ENCODE results near the gene RSPO3. TPM values are rescaled to one million over a fixed set of nuclear protein-coding genes. Genes with fewer than 3 reads are reported as not detected.

RSPO3 gene
- total RNA-seq, 1 donor from 2014 or later: 0.27 TPM

DNA sequence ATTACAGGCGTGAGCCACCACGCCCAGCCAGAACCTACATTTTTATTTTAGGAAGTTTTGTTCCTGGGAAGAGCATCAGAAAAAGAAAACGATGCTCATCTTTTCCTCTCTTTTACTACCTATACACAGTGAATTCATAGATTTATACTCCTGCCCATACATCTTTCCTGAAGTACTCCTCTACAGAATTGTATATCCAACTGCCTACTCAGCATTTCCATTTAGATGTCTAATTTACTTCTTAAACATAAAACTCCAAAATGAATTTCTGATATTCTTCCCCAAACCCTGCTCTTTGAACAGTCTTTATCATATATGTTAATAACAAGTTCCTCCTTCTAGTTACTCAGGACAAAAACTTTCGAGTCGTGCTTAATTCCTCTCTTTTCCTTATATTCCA, 39.8 kb upstream of the RSPO3 start:
- Histone ChIP-seq H3K4me3 (no peak overlapping the region), H3K4me1 (peaks cover 7% of the 10 kb centered on the region), H3K36me3 (no peaks in the 10 kb centered on the region), H3K27ac (replicated peaks) (no peak overlapping the region), H3K27me3 (ENCODE audit: low read depth) (no peaks in the 10 kb centered on the region), H3K9me3 (replicated peaks) (no peaks in the 10 kb centered on the region)
- intact Hi-C loops (cut with micrococcal nuclease): no loop called here
- TF ChIP-seq, protein P1, sequence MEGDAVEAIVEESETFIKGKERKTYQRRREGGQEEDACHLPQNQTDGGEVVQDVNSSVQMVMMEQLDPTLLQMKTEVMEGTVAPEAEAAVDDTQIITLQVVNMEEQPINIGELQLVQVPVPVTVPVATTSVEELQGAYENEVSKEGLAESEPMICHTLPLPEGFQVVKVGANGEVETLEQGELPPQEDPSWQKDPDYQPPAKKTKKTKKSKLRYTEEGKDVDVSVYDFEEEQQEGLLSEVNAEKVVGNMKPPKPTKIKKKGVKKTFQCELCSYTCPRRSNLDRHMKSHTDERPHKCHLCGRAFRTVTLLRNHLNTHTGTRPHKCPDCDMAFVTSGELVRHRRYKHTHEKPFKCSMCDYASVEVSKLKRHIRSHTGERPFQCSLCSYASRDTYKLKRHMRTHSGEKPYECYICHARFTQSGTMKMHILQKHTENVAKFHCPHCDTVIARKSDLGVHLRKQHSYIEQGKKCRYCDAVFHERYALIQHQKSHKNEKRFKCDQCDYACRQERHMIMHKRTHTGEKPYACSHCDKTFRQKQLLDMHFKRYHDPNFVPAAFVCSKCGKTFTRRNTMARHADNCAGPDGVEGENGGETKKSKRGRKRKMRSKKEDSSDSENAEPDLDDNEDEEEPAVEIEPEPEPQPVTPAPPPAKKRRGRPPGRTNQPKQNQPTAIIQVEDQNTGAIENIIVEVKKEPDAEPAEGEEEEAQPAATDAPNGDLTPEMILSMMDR (IDR thresholded peaks at IDR 0.05; ENCODE audit: borderline replicate concordance): no peak
- no peak for DNase-seq

DNA sequence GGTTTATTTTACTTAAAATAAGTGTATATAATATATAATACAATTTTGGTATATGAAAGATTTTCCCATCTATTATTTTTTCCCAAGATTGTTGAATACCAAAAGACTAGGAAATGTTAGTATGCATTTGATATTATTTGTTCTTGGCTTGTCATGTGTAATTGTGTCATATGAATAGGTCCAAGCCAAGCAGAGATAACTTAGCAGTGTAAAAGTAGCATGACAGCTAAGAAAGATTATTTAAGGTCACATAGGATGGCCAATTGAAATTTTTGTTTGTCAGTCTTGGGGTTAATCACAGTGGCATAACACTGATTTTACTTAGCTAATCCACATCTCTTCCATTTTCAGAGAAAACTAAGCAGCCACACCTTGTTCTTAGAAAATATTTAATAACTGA, 38.8 kb upstream of the RSPO3 start:
- H3K27me3 ChIP-seq (ENCODE audit: low read depth): no peaks in the 10 kb centered on the region
- H3K27ac ChIP-seq (replicated peaks): no peak overlapping the region
- DNase-seq: no peak
- H3K4me1 ChIP-seq: peaks cover 7% of the 10 kb centered on the region
- H3K9me3 ChIP-seq (replicated peaks): no peaks in the 10 kb centered on the region
- H3K4me3 ChIP-seq: no peak overlapping the region
- intact Hi-C loops (cut with micrococcal nuclease): no loop called here
- TF ChIP-seq, protein P1 (IDR thresholded peaks at IDR 0.05; ENCODE audit: borderline replicate concordance): no peak
- H3K36me3 ChIP-seq: no peaks in the 10 kb centered on the region

DNA sequence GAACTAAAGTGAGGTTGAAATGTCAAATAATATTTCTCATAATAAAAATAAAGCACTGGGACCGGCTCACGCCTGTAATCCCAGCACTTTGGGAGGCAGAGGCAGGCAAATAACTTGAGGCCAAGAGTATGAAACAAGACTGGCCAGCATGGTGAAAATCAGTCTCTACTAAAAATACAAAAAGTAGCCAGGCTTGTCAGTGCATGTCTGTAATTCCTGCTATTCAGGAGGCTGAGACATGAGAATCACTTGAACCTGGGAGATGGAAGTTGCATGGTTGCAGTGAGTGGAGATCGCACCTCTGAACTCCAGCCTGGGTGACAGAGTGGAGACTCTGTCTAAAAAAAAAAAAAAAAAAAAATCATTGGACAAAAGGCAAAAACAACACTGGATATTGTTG, 38.4 kb upstream of the RSPO3 start:
- intact Hi-C loops (cut with micrococcal nuclease): no loop called here
- Histone ChIP-seq H3K27me3 (ENCODE audit: low read depth) (no peaks in the 10 kb centered on the region), H3K9me3 (replicated peaks) (no peaks in the 10 kb centered on the region), H3K36me3 (no peaks in the 10 kb centered on the region), H3K27ac (replicated peaks) (no peak overlapping the region), H3K4me1 (peaks cover 7% of the 10 kb centered on the region), H3K4me3 (no peak overlapping the region)
- DNase-seq: no peak
- TF ChIP-seq, protein P1 (IDR thresholded peaks at IDR 0.05; ENCODE audit: borderline replicate concordance): no peak

DNA sequence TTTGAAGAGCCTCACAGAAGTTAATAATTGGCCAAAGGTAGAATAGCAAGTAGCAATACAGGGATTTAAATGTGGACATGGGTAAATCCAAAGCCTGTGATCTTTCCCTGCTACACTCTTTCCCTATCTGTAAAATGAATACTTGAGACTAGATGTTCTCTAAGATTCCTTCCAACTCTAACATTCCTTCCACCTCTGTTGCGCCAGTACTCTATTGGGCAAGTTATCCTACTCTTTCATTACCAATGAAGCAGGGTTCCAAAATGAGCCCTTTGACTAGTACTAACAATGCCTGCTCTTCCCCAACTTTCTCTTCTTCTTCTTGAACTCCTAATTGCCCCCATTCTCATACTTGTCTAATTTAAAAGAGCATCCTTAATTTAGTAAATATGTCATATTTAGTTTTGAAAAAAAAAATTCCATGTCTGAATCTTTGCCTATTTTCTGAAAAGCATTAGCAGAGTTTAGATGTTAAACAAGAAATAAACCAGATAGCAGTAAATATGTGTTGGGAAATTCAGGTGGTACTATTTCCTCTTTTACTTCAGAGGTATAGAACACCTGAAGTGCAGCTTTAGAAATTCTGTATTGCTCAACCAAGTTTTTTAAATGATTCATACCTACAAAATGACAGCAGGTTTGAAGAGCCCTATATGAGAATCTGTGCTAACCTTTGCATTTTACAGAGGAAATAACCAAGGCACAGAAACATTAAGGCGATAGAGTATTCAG, 35.1 kb upstream of the RSPO3 start:
- intact Hi-C loops (cut with micrococcal nuclease): no loop called here

DNA sequence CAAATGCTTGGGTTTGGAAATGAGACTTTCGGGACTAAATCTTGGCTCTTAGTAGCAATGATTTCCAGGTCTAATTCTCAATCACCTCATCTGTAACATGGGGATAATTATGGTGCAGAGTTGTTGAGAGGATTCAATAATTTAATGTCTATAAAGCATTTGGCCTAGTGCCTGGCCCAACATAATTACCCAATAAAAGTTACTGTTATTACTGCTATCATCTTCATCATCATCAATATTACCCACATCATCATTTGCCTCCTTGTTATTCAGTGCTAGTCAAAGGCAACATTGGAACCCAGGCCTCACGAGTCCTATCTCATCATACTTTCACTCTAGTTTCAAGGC, 34.5 kb upstream of the RSPO3 start:
- peaks cover 7% of the 10 kb centered on the region for H3K4me1 ChIP-seq
- H3K9me3 ChIP-seq (replicated peaks): no peaks in the 10 kb centered on the region
- H3K36me3 ChIP-seq: no peaks in the 10 kb centered on the region
- no peak overlapping the region for H3K4me3 ChIP-seq
- no peak overlapping the region for H3K27ac ChIP-seq (replicated peaks)
- no peaks in the 10 kb centered on the region for H3K27me3 ChIP-seq (ENCODE audit: low read depth)
- intact Hi-C loops (cut with micrococcal nuclease): no loop called here
- no peak for DNase-seq
- TF ChIP-seq, protein P1 (IDR thresholded peaks at IDR 0.05; ENCODE audit: borderline replicate concordance): no peak

More for the DNA sequence above, 35.1 kb upstream of the RSPO3 start:
- no peak overlapping the region for H3K4me3 ChIP-seq
- H3K27ac ChIP-seq (replicated peaks): no peak overlapping the region
- TF ChIP-seq, protein P1 (IDR thresholded peaks at IDR 0.05; ENCODE audit: borderline replicate concordance): no peak
- no peaks in the 10 kb centered on the region for H3K36me3 ChIP-seq
- no peaks in the 10 kb centered on the region for H3K27me3 ChIP-seq (ENCODE audit: low read depth)
- H3K9me3 ChIP-seq (replicated peaks): no peaks in the 10 kb centered on the region
- DNase-seq: no peak
- H3K4me1 ChIP-seq: peaks cover 7% of the 10 kb centered on the region

Measured in left ventricle myocardium inferior (tissue), 1 donor.